OCI-LY7 (cell line): ENCODE data around the gene FRMD3. TPM values are rescaled to one million over a fixed set of nuclear protein-coding genes. Genes with fewer than 3 reads are reported as not detected.

ENCODE experiments used
- BruUV-seq: library from RNA; stranded (reverse); fragments of 400-500 nt; replicated peaks from 2 replicates; lab custom pipeline; 2021; lab: Mats Ljungman, UMichigan
- CTCF ChIA-PET: fragments of 300-600 bp; sonication (Branson Sonifier 250); formaldehyde crosslinking; loops from one replicate; lab custom pipeline; 2022; ENCODE audit warnings: antibody characterized with exemption; ENCODE audit not compliant: unreplicated experiment; lab: Charles Lee
- POLR2A ChIA-PET: fragments of 300-600 bp; sonication (Branson Sonifier 250); formaldehyde crosslinking; loops from one replicate; lab custom pipeline; 2022; ENCODE audit warnings: antibody characterized with exemption; lab: Charles Lee
- DNase-seq: peaks from one replicate; pipeline ENCODE4 v3.0.0-alpha.2; 2015; ENCODE audit warnings: low spot score
- H2AFZ ChIP-seq: fragments of 200-600 bp; sonication (generic), shearing (Covaris generic); 2 replicates; pipeline ENCODE4 v1.6.1; 2014; ENCODE audit warnings: mild to moderate bottlenecking, antibody characterized with exemption, low read length, moderate library complexity
- H3K27ac ChIP-seq: fragments of 200-600 bp; sonication (generic); 2 replicates; pipeline ENCODE4 v1.5.1; 2014; ENCODE audit warnings: mixed run types, low read depth, mild to moderate bottlenecking, moderate library complexity, low read length, inconsistent platforms; ENCODE audit not compliant: poor library complexity, severe bottlenecking
- H3K36me3 ChIP-seq: fragments of 200-600 bp; sonication (generic); 2 replicates; pipeline ENCODE4 v1.6.1; 2014; ENCODE audit warnings: mild to moderate bottlenecking, antibody characterized with exemption, low read length, moderate library complexity, mixed read lengths; ENCODE audit not compliant: insufficient read depth
- H3K4me1 ChIP-seq: fragments of 200-600 bp; sonication (generic); 2 replicates; pipeline ENCODE4 v1.5.1; 2014; ENCODE audit warnings: mild to moderate bottlenecking, low read length; ENCODE audit not compliant: insufficient read depth, poor library complexity, severe bottlenecking
- H3K4me2 ChIP-seq: fragments of 200-600 bp; sonication (generic); 2 replicates; pipeline ENCODE4 v1.6.1; 2014; ENCODE audit warnings: mild to moderate bottlenecking, low read length
- H3K4me3 ChIP-seq: fragments of 200-600 bp; sonication (generic); 2 replicates; pipeline ENCODE4 v1.5.1; 2014; ENCODE audit warnings: mild to moderate bottlenecking, low read depth, low read length; ENCODE audit not compliant: poor library complexity, severe bottlenecking
- H3K79me2 ChIP-seq: fragments of 200-600 bp; sonication (generic); 2 replicates; pipeline ENCODE4 v1.6.1; 2016; ENCODE audit warnings: low read depth, mild to moderate bottlenecking, low read length, moderate library complexity, mixed read lengths; ENCODE audit not compliant: insufficient read depth
- H3K9me2 ChIP-seq: fragments of 200-600 bp; sonication (generic); 2 replicates; pipeline ENCODE4 v1.6.1; 2016; ENCODE audit warnings: mild to moderate bottlenecking, low read length, mixed read lengths; ENCODE audit not compliant: insufficient read depth
- H3K9me3 ChIP-seq: fragments of 200-600 bp; sonication (generic); 2 replicates; pipeline ENCODE4 v1.6.1; 2014; ENCODE audit warnings: mild to moderate bottlenecking, mixed run types, low read length, mixed read lengths
- H4K20me1 ChIP-seq: fragments of 200-600 bp; sonication (generic); 2 replicates; pipeline ENCODE4 v1.6.1; 2014; ENCODE audit warnings: mild to moderate bottlenecking, antibody characterized with exemption, low read length, moderate library complexity, mixed read lengths; ENCODE audit not compliant: insufficient read depth
- CTCF ChIP-seq: fragments of 200-600 bp; sonication (generic); conservative IDR thresholded peaks from 2 replicates; pipeline ENCODE4 v1.5.1; 2014; ENCODE audit warnings: mild to moderate bottlenecking, antibody characterized with exemption, low read length, moderate library complexity, mixed read lengths
- EZH2phosphoT487 ChIP-seq: fragments of 200-600 bp; sonication (generic); IDR thresholded peaks from 2 replicates; pipeline ENCODE4 v1.6.1; 2018; ENCODE audit warnings: low read depth, borderline replicate concordance, mild to moderate bottlenecking, mixed run types, antibody characterized with exemption, low read length, moderate library complexity, mixed read lengths
- intact Hi-C: fragments of 100-400 bp; cut with micrococcal nuclease; formaldehyde crosslinking; loops from one replicate; pipeline ENCODE4 v1.10.0; 2022; ENCODE audit not compliant: unreplicated experiment
- total RNA-seq, 2 experiments: library from RNA; depleted of rRNA in 1 of 2; stranded (reverse); fragments of >200 nt in 1 of 2; shearing (Covaris generic) in 1 of 2; gene quantifications; 2 replicates each; pipeline ENCODE4 v1.2.3, GENCODE V29; 2014 to 2022

The FRMD3 gene
- total RNA-seq, 2 experiments from 2014 or later: 0.48 to 1.4 TPM

GRCh38 chr9:83514767-83515166, 23.4 kb downstream of the FRMD3 start:
- no peak overlapping the region for H3K4me3 ChIP-seq
- POLR2A ChIA-PET: no interaction called here
- TF ChIP-seq EZH2phosphoT487 (no peak), CTCF (no peak)
- no peak for DNase-seq
- no peaks in the 10 kb centered on the region for H3K9me2 ChIP-seq
- H3K4me1 ChIP-seq: no peaks in the 10 kb centered on the region
- H4K20me1 ChIP-seq: no peaks in the 10 kb centered on the region
- no peak overlapping the region for H2AFZ ChIP-seq
- intact Hi-C loops: no loop called here
- no peak overlapping the region for H3K4me2 ChIP-seq
- no peaks in the 10 kb centered on the region for H3K9me3 ChIP-seq
- no TSS peak for BruUV-seq
- no peaks in the 10 kb centered on the region for H3K36me3 ChIP-seq
- H3K27ac ChIP-seq: no peak overlapping the region
- CTCF ChIA-PET: no interaction called here
- no peaks in the 10 kb centered on the region for H3K79me2 ChIP-seq

- TF ChIP-seq CTCF (no peak), EZH2phosphoT487 (no peak)
- no peak overlapping the region for H3K27ac ChIP-seq
- ChIA-PET CTCF (no interaction called here), POLR2A (no interaction called here)
- no peaks in the 10 kb centered on the region for H3K79me2 ChIP-seq
- intact Hi-C loops: no loop called here
- no TSS peak for BruUV-seq
- no peak overlapping the region for H3K4me2 ChIP-seq
- no peaks in the 10 kb centered on the region for H3K9me2 ChIP-seq
- H4K20me1 ChIP-seq: no peaks in the 10 kb centered on the region
- no peak overlapping the region for H3K4me3 ChIP-seq
- H3K4me1 ChIP-seq: no peaks in the 10 kb centered on the region
- no peaks in the 10 kb centered on the region for H3K36me3 ChIP-seq
- no peak overlapping the region for H2AFZ ChIP-seq
- DNase-seq: no peak
- H3K9me3 ChIP-seq: no peaks in the 10 kb centered on the region
Observed at GRCh38 chr9:83512621-83513020, 25.6 kb downstream of the FRMD3 start.

- Histone ChIP-seq H3K27ac (no peak overlapping the region), H3K36me3 (no peaks in the 10 kb centered on the region), H2AFZ (no peak overlapping the region), H3K9me2 (no peaks in the 10 kb centered on the region), H3K4me1 (no peaks in the 10 kb centered on the region), H3K9me3 (no peaks in the 10 kb centered on the region), H3K4me3 (no peak overlapping the region), H4K20me1 (no peaks in the 10 kb centered on the region), H3K4me2 (no peak overlapping the region), H3K79me2 (no peaks in the 10 kb centered on the region)
- ChIA-PET CTCF (no interaction called here), POLR2A (no interaction called here)
- intact Hi-C loops: no loop called here
- BruUV-seq: no TSS peak
- TF ChIP-seq EZH2phosphoT487 (no peak), CTCF (no peak)
- DNase-seq: no peak
Observed at GRCh38 chr9:83511051-83511450, 27.1 kb downstream of the FRMD3 start.
